ENCODE measurements around the gene ZNF747.
A peak's percentile ranks its signal among the peaks of the same experiment; 100 is the strongest.
"Not testable (repeated sequence)": the region's sequence is repeated elsewhere in the genome, so short reads cannot be mapped to it uniquely, and the experiment has no call there.

The ZNF747 gene

GRCh38 chr16:30557707-30557956 is 23.0 kb upstream of the ZNF747 start:
- DNase-seq, result no peak

DNA sequence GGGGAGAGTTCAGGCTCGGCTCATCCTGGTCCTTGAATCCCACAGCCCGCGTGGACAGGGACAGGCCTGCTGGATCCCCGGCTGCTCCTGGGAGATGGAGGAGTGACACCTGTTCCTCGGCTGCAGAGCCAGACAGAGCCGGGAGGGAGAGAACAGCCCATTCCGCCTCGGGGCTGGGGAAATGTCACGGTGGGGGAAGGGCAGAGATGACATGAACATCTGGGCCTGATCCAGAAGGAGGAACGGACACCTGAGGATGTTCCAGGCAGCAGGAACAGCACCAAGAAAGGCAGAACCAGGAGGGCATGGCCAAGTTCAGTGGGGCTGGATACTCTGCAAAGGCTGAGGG is 21.4 kb upstream of the ZNF747 start:
- no peak for DNase-seq

DNA sequence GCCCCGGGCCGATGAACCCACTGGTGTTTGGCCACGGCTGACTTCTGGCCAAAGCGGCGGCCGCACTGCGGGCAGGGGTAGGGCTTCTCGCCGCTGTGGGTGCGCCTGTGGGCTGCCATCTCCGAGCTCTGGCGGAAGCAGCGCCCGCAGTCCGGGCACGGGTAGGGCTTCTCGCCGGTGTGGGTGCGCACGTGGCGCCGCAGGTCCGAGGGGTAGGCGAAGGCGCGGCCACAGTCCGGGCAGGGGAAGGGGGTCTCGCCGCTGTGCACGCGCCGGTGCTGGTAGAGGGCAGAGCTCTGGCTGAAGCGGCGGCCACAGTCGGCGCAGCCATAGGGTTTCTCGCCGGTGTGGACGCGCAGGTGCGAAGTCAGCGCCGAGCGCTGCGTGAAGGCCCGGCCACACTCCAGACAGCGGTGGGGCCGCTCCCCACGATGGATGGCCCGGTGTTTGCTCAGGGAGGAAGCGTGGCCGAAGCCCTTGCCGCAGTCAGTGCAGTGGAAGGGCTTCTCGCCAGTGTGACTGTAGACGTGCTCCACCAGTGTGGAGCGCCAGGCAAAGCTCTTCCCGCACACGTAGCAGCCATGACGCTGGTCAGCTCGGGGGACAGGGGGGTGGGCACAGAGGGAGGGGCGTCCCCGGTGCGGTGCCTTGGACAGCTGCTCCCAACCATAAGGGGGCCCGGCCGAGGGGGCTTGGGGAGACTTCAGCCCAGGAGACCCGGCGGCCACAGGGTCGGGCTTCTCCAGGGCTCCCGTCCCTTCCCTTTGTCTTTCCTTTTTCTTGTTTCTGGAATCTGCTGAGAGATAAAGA is 20.9 kb upstream of the ZNF747 start:
- no peak for DNase-seq

DNA sequence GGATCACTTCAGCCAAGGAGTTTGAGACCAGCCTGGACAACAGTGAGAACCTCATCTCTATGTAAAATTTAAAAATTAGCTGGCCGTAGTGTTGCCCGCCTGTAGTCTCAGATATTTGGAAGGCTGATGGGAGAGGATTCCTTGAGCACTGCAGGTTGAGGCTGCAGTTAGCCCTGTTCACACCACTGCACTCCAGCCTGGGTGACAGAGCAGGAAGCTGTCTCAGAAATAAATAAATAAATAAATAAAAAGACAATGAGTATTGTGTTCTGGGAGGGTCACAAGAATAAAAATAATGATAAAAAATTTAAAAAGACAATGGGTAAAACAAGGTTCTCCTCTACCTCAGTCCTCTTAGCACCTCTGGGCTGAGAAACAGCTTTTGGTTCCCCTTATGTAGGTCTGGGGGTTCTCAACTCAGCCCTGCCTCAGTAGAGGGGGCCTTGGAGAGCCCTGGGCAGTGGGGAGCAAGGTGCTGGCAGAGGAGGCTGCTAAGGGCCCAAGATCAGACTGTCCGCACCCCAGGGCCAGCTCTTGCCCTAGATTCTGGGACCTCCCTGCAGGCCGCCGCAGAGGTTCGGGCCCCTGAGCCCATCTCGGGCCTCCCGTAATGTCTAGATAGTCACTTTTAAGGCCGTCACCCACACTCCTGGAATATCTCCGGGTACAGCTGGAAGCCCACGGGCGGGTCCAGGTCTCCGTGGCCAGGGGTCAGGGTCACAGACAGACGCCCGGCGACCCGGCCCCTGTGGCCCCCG is 20.1 kb upstream of the ZNF747 start:
- no peak for DNase-seq

GRCh38 chr16:30553393-30553899 is 18.8 kb upstream of the ZNF747 start:
- no peak for DNase-seq

- DNase-seq, result no peak
These were observed 18.3 kb upstream of the ZNF747 start for GRCh38 chr16:30552956-30553355.

DNA sequence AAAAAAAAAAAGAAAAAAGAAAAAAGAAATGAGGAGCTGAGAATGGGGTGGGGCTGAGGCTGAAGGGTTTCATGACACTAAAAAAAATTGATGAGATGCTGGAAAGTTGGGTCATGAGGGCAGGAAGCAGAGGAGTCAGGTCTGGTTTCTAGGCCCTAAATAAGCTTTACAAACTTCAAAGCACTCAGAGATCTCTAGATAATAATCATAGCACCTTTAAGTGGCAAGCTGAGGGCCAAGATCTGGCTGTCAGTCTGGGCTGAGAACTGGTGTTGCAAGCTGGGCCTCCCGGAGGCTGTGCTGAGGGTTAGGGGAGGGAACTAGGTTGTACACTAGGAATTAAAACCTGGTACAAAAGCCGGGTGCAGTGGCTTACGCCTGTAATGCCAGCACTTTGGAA is 17.1 kb upstream of the ZNF747 start:
- no peak for DNase-seq

- no peak for DNase-seq
These were observed 14.0 kb upstream of the ZNF747 start for GRCh38 chr16:30548416-30549253.

DNA sequence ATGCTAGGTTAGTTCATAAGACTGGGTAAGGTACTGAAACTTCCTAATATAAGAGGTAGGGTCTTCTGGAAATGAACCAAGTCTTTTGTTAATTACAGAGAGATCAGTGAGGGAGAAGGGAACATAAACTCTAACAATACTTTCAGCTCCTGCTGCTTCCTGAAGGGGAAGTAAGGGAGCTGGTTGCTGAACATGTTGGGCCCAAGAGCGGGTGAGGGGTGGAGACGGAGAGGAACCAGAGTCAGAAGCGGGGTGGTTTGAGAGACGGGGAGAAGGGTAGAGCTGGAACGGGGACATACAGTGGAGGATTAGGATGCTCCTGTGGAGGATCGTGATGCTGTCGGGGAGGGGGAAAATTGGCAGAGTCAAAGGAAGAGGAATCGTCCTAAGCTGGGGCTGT is 11.5 kb upstream of the ZNF747 start:
- no peak for DNase-seq

- no peak for DNase-seq
These were observed 8.4 kb upstream of the ZNF747 start for GRCh38 chr16:30543067-30543466.

DNA sequence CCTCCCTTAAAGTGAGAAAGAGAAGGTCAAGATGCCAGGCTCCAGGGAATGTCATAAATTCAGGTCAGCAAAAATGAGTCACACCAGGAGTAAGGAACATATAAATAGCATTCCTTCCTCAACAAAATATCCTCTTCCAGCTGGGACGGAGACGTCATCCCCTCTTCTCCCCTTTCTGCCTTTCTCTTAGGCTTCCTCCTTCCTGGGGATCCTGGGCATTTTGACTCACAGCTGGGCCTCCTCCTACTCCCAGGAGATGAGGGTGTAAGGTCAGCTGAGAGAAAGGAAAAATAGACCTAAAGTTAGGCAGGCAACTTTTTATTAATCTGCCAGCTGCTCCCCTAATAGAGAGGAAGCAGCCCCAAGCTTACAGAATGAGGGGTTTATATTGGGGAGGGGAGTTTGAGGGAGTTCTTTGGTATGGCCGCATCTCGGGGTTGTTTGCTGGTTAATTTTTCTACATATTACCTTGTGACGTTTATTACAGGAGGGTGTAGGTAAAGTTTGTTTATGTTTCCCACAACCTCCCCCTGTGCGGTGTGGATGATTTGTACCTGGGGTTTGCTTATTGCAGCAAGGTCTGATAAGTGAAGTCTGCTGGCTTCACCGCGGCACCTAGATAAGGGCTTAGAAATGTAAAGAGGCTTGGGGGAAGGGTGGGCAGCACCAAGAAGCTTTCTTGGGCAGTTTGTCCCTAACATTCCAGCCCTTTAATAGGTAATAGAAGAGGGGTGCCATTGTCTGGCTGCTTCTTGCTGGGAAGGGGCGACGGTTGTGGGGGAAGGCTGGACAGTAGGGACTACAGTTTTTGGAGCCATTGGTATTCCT is 7.1 kb upstream of the ZNF747 start:
- DNase-seq, result no peak

GRCh38 chr16:30540916-30541464 is 6.3 kb upstream of the ZNF747 start:
- not testable (repeated sequence) for DNase-seq

DNA sequence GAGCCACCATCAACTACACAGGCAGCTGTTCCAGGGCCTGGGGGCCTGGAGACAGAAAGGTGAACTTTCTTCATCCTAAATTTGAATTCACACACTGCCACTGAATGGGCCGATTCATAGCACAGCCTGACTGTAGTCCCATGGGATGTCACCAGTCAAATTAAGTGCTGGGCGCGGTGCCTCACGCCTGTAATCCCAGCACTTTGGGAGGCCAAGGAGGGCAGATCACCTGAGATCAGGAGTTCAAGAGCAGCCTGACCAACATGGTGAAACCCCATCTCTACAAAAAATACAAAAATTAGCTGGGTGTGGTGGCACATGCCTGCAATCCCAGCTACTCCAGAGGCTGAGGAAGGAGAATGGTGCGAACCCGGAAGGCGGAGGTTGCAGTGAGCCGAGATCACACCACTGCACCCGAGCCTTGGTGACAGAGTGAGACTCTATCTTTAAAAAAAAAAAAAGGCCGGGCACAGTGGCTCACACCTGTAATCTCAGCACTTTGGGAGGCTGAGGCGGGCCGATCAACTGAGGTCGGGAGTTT is 5.4 kb upstream of the ZNF747 start:
- not testable (repeated sequence) for DNase-seq

DNA sequence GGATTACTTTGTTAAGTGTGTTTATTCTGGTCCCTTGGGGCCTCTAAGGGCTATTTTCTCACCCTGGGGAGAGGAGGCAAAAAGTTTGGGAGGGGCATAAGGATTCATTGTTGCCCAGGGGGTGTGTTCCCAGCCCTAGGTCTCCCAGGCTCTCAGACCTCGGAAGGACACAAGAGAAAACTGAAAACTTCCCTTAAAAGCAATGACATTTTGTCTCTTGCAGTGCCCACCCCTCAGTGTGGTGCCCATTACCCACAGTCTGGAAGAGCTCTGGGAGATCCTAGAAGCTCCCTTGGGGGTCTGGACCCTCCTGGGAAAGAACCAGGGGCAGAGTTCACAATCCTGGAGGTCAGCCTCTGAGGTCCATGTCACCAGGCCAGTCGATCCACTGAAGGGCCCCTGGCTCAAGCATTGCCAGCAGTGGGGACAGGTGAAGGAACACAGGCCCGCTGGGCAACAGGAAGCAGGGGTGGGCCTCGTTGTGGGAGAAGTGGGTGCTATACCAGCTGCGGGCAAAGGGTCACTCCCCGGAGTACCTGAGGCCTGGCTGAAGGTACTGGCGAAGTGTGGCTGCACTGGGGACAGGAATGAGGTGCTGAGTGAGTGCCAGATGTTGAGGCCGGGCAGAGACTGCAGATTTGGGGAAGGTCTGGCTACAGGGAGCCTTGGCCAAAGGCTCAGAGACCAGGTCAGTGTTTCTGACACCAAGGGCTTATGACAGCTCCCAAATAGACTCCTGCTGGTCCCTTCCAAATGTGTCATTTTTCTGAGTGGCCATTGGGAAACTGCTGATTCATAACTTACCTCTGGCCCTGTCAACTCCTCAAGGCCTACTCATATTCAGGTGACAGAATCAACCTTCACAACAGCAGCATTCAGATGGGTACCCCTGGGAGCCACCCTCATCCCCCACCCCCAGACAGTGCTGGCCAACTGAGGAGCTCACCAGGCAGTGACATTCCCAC is 4.6 kb upstream of the ZNF747 start:
- no peak for DNase-seq

DNA sequence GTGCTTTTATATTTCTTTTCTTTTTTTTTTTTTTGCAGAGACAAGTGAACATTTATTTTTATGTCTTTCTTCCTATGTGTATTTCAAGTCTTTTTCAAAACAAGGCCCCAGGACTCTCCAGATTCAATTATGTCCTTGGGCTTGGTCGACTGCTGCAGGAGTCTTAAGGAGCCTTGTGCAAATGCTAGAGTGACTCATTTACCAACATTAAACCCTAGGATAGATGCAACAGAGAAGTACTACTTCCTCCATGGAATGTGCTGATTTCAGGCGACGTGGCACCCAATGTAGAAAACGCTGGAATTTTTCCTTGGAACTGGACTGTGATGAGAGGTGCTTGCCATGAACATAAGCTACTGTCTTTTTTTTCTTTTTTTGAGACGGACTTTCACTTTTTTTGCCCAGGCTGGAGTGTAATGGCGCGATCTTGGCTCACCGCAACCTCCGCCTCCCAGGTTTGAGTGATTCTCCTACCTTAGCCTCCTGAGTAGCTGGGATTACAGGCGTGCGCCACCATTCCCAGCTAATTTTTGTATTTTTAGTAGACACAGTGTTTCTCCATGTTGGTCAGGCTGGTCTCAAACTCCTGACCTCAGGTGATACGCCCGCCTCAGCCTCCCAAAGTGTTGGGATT is 1.9 kb upstream of the ZNF747 start:
- not testable (repeated sequence) for DNase-seq

- DNase-seq, result peak; percentile 53
These were observed 1.1 kb upstream of the ZNF747 start for GRCh38 chr16:30535777-30536190.

DNA sequence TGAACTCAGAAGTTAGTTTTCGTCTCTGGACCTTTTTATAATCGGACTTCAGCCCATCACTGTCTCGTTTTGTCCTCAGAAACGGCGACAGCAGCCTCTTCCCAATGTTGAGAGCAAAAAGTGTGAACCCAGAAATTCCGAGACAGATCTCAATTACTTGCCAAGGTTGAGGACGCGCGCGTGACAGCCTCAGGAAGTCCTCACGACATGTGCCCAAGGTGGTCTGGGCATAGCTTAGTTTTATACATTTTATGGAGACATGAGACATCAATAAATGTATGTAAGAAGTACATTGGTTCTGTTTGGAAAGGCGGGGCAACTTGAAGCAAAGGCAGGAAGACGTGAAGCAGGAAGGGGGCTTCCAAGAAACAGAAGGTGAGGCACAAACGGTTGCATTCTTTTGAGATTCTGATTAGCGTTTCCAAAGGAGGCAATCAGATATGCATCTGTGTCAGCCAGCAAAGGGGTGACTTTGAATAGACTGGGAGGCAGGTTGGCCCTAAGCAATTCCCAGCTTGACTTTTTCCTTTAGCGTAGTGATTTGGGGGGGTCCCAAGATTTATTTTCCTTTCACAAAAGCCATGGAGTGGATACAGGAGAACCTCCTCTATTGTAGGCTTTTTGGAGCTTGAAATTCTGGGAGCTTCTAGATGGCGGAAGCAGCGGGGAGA is 583 bp upstream of the ZNF747 start:
- no peak for DNase-seq

GRCh38 chr16:30533748-30534367 is 800 bp downstream of the ZNF747 start:
- DNase-seq, result no peak

DNA sequence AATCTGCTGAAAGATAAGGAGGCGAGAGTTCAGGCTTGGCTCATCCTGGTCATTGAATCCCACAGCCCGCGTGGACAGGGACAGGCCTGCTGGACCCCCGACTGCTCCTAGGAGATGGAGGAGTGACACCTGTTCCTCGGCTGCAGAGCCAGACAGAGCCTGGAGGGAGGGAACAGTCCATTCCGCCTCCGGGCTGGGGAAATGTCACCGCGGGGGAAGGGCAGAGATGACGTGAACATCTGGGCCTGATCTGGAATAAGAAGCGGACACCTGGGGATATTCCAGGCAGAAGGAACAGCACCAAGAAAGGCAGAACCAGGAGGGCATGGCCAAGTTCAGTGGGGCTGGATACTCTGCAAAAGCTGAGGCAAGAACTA is 1.5 kb downstream of the ZNF747 start:
- no peak for DNase-seq

Measured in DMS153 (cell line).